Esophagus muscularis mucosa (tissue), 4 donors: ENCODE results near the gene MAP2. TPM values are rescaled to one million over a fixed set of nuclear protein-coding genes. Genes with fewer than 3 reads are reported as not detected.

ENCODE experiments used
- DNase-seq: peaks from one replicate; pipeline ENCODE4 v3.0.0-alpha.2; 2017; ENCODE audit errors: extremely low spot score
- H3K27ac ChIP-seq, 4 donors: fragments of 200-600 bp; sonication (generic); replicated peaks in 1 of 4; 1 replicate in 3 of 4; 2 replicates in 1 of 4; pipeline ENCODE4 v1.5.1; 2016 to 2019; ENCODE audit warnings: mild to moderate bottlenecking in 1 of 4
- H3K27me3 ChIP-seq, 4 donors: fragments of 200-600 bp; sonication (generic); one replicate each; pipeline versions ENCODE4 v1.5.1 to v1.6.0; 2016 to 2019
- H3K36me3 ChIP-seq, 4 donors: fragments of 200-600 bp; sonication (generic); one replicate each; pipeline ENCODE4 v1.5.1; 2016 to 2019
- H3K4me1 ChIP-seq, 4 donors: fragments of 200-600 bp; sonication (generic); one replicate each; pipeline ENCODE4 v1.5.1; 2016 to 2019
- H3K4me3 ChIP-seq, 4 donors: fragments of 200-600 bp; sonication (generic); 1 replicate in 2 of 4; 2 replicates in 2 of 4; pipeline ENCODE4 v1.5.1; 2016 to 2019; ENCODE audit warnings: mild to moderate bottlenecking in 4 of 4, moderate library complexity in 1 of 4
- H3K9me3 ChIP-seq, 4 donors: fragments of 200-600 bp; sonication (generic); 1 replicate in 3 of 4; 2 replicates in 1 of 4; pipeline ENCODE4 v1.5.1; 2016 to 2019
- EP300 ChIP-seq: sonication (generic); formaldehyde crosslinking; IDR thresholded peaks from one replicate; pipeline ENCODE4 v1.6.1; 2017; ENCODE audit warnings: antibody characterized with exemption
- POLR2A ChIP-seq: fragments of 450-650 bp; IDR thresholded peaks from one replicate; pipeline ENCODE4 v1.6.1; 2017; ENCODE audit warnings: antibody characterized with exemption, moderate library complexity, mild to moderate bottlenecking, low read depth
- POLR2AphosphoS5 ChIP-seq, 2 donors: sonication (generic); formaldehyde crosslinking; IDR thresholded peaks; one replicate each; pipeline ENCODE4 v1.6.1; 2017; ENCODE audit warnings: antibody characterized with exemption in 2 of 2
- WGBS: methylation state at CpG from one replicate; pipeline ENCODE4 v1.1.5; 2018; 5-methylcytosine and 5-hydroxymethylcytosine counted together
- intact Hi-C: fragments of 100-400 bp; cut with DNase I; formaldehyde crosslinking; loops from one replicate; pipeline ENCODE4 v1.15.1; 2023
- total RNA-seq, 4 donors: library from RNA; depleted of rRNA; stranded (reverse); fragments of >200 nt; gene quantifications; one replicate each; pipeline versions ENCODE4 v1.1.0 to v1.2.1, GENCODE V29; 2016
- TF ChIP-seq, protein P1 (sequence below), 3 experiments: fragments of 200-600 bp in 2 of 3; fragments of 450-650 bp in 1 of 3; sonication (generic) in 2 of 3; IDR thresholded peaks; one replicate each; pipeline ENCODE4 v1.5.1; 2017 to 2019; ENCODE audit warnings: antibody characterized with exemption in 3 of 3, mild to moderate bottlenecking in 2 of 3, moderate library complexity in 1 of 3

Gene MAP2
- total RNA-seq, 4 donors from 2014 or later, result 11.1 to 62.6 (median 47.0) TPM

DNA sequence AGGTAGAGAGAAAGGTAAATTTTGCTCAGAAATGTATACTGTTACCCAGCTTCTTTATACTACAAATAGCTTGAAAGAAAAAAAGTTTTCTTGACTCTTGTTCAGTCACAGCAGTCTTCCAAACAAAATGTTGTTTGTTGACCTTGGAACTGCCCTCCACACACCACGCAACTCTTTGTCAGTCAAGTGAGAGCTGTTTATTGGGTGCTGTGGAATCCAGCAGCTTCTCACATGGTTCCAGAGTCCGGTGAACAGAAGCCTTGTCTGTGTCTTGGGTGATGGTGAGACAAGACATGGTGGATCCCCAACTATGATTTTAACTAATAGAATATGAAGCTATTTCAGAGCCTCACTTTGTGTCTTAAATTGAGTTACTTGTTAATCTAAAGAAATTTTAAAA lies 112.5 kb downstream of the MAP2 start:
- no peak overlapping the region for H3K4me3 ChIP-seq
- no peak for DNase-seq
- no peaks in the 10 kb centered on the region for H3K36me3 ChIP-seq
- intact Hi-C loops, result no loop called here
- no peaks in the 10 kb centered on the region for H3K9me3 ChIP-seq
- WGBS, result 70% methylated on average over 2 of the region's 2 CpGs
- TF ChIP-seq POLR2A, result no peak
- TF ChIP-seq, protein P1, sequence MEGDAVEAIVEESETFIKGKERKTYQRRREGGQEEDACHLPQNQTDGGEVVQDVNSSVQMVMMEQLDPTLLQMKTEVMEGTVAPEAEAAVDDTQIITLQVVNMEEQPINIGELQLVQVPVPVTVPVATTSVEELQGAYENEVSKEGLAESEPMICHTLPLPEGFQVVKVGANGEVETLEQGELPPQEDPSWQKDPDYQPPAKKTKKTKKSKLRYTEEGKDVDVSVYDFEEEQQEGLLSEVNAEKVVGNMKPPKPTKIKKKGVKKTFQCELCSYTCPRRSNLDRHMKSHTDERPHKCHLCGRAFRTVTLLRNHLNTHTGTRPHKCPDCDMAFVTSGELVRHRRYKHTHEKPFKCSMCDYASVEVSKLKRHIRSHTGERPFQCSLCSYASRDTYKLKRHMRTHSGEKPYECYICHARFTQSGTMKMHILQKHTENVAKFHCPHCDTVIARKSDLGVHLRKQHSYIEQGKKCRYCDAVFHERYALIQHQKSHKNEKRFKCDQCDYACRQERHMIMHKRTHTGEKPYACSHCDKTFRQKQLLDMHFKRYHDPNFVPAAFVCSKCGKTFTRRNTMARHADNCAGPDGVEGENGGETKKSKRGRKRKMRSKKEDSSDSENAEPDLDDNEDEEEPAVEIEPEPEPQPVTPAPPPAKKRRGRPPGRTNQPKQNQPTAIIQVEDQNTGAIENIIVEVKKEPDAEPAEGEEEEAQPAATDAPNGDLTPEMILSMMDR (IDR thresholded peaks at IDR 0.05), result no peak
- H3K27me3 ChIP-seq, result no peaks in the 10 kb centered on the region
- no peak overlapping the region for H3K27ac ChIP-seq
- no peaks in the 10 kb centered on the region for H3K4me1 ChIP-seq

DNA sequence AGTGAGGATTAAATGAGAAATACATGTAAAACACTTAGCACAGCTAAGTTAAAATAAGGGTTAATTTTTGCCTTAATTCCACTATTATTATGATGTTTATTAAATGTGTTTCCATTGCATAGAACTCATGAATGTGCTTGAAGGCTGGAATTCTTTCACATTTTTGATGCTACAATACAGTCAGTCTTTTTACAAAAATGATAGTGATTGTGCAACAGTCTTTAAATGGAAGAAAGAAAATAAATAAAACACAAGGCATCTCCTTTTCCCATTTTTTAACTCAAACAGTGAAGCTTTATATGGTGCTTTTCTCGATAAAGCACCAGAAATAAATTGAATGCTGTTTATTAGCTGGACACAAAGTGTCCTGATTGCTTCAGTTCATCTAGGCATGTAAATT lies 123.9 kb downstream of the MAP2 start:
- intact Hi-C loops, result no loop called here
- H3K27ac ChIP-seq, result no peak overlapping the region
- no peaks in the 10 kb centered on the region for H3K27me3 ChIP-seq
- WGBS, result 87% methylated on average over 1 of the region's 1 CpG
- no peaks in the 10 kb centered on the region for H3K9me3 ChIP-seq
- TF ChIP-seq POLR2AphosphoS5 (IDR thresholded peaks at IDR 0.05) (no peak), EP300 (no peak), POLR2A (no peak)
- TF ChIP-seq, protein P1 (IDR thresholded peaks at IDR 0.05), result no peak
- H3K36me3 ChIP-seq, result no peaks in the 10 kb centered on the region
- DNase-seq, result no peak
- H3K4me3 ChIP-seq, result no peak overlapping the region
- no peaks in the 10 kb centered on the region for H3K4me1 ChIP-seq

DNA sequence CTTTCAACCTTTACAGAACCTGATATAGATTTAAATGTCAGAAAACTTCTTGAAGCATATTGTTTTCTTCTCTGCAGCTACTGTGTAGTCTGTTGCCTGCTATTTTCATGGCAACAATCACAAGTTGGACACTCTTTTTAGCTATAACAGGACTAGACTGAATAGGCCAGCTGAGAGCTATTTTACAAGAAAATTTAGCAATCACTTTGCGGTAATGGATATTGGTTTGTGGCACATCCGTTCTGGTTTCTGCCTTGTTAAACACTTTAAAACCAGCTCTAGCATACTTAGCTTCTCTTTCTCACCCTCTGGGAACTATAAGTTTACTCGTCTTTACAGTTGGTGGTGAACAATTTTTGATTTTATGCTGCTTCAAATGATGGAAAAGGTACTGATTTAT lies 125.7 kb downstream of the MAP2 start:
- 90% methylated on average over 3 of the region's 3 CpGs for WGBS
- no peaks in the 10 kb centered on the region for H3K9me3 ChIP-seq
- H3K27ac ChIP-seq, result no peak overlapping the region
- H3K36me3 ChIP-seq, result no peaks in the 10 kb centered on the region
- H3K27me3 ChIP-seq, result no peaks in the 10 kb centered on the region
- intact Hi-C loops, result no loop called here
- DNase-seq, result no peak
- H3K4me3 ChIP-seq, result no peak overlapping the region
- H3K4me1 ChIP-seq, result no peaks in the 10 kb centered on the region
- TF ChIP-seq, protein P1 (IDR thresholded peaks at IDR 0.05), result no peak
- TF ChIP-seq POLR2AphosphoS5 (IDR thresholded peaks at IDR 0.05), result no peak
- TF ChIP-seq EP300, result no peak
- no peak for TF ChIP-seq POLR2A

DNA sequence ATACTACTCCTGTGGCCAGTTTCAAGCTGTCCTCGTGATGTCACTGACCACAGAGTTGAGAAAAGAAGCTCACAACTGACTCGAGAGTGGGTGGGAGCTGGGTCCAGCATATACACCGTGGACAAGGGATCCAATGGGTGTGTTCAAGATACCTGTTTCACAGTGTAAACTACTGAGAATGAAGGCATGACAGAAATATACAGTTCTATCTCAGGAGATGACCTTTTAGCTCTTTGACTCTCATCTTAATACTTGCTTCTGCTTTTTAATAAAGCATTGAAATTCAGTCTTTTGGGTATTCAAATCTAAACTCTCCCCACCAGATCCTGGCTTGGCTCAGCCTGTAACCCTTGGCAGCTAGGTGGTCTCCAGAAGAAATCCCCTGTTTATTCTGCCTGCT lies 130.1 kb downstream of the MAP2 start:
- WGBS, result 87% methylated on average over 3 of the region's 3 CpGs
- intact Hi-C loops, result loop anchor here (10.0 kb wide), 1 partner anchor 129 kb away; the partner anchor contains the start of gene MAP2
- Histone ChIP-seq H3K36me3 (no peaks in the 10 kb centered on the region), H3K4me3 (no peak overlapping the region), H3K9me3 (no peaks in the 10 kb centered on the region), H3K27me3 (no peaks in the 10 kb centered on the region), H3K4me1 (no peaks in the 10 kb centered on the region), H3K27ac (no peak overlapping the region)
- no peak for DNase-seq
- TF ChIP-seq EP300 (no peak), POLR2A (no peak), POLR2AphosphoS5 (IDR thresholded peaks at IDR 0.05) (no peak)
- TF ChIP-seq, protein P1 (IDR thresholded peaks at IDR 0.05), result no peak

DNA sequence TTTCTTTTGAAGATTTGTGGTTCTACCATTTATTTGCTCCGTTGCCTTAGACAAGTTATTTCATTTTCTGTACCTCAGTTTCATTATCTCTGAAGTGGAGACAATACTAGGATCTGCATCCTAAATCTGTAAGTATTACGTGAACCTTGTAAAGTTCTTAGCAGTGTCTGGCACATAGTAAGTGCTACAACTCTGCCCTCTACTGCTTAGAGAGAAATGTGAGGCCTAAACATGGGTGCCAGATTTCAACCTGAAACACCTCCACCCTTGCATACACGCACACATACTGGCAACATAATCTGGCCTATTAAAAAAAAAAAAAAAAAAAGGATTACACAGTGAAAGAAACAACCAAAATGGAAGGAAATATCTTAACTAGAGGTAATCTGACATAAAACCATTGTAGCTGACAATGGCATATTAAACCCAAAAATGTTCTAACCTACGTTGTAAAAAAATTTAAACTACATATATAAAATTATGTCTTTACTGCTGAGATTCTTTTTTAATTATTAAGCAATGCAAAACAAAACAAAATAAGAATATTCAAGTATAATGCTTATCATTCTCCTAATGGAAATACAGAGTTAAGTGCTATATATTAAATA lies 132.6 kb downstream of the MAP2 start:
- no peaks in the 10 kb centered on the region for H3K36me3 ChIP-seq
- H3K27ac ChIP-seq, result no peak overlapping the region
- intact Hi-C loops, result loop anchor here (10.0 kb wide), 1 partner anchor 132 kb away; the partner anchor contains the start of gene MAP2
- no peak for DNase-seq
- TF ChIP-seq, protein P1 (IDR thresholded peaks at IDR 0.05), result peak in 2 of 3 experiments; percentile 27 to 28
- no peak for TF ChIP-seq EP300
- no peaks in the 10 kb centered on the region for H3K9me3 ChIP-seq
- H3K27me3 ChIP-seq, result no peaks in the 10 kb centered on the region
- H3K4me1 ChIP-seq, result no peaks in the 10 kb centered on the region
- 60% methylated on average over 4 of the region's 4 CpGs for WGBS
- no peak overlapping the region for H3K4me3 ChIP-seq
